Stimulated activated CD4-positive, alpha-beta T cell treated with anti-CD3 and anti-CD28 coated beads, Interleukin-2, amount 100 ng/mL, for 24 hours (primary cell): ENCODE results near the gene MYPN.
A peak's percentile ranks its signal among the peaks of the same experiment; 100 is the strongest.
"Not testable (repeated sequence)": the region's sequence is repeated elsewhere in the genome, so short reads cannot be mapped to it uniquely, and the experiment has no call there.

ENCODE experiments used
- DNase-seq, 2 donors: peaks; one replicate each; pipeline ENCODE4 v3.0.0-alpha.2; 2020

Gene MYPN

DNA sequence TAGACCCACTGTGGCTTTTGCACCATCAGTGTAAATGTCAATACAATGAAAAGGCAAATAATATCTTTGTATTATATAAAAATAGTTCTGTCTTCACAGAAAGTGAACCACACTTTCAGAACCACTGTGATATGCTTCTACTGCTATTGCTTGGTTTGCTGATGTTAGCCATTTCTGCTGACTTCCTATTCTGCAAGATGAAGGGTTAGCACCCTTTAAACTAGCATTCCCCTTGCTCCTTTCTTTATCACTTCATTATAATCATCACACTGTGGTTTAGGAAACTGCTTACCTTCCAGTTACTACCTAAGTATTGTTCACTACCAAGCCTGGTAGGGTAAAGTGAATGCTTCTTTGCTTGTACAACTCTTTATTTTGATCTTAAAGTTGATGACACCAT lies 29.2 kb downstream of the MYPN start:
- DNase-seq = no peak

DNA sequence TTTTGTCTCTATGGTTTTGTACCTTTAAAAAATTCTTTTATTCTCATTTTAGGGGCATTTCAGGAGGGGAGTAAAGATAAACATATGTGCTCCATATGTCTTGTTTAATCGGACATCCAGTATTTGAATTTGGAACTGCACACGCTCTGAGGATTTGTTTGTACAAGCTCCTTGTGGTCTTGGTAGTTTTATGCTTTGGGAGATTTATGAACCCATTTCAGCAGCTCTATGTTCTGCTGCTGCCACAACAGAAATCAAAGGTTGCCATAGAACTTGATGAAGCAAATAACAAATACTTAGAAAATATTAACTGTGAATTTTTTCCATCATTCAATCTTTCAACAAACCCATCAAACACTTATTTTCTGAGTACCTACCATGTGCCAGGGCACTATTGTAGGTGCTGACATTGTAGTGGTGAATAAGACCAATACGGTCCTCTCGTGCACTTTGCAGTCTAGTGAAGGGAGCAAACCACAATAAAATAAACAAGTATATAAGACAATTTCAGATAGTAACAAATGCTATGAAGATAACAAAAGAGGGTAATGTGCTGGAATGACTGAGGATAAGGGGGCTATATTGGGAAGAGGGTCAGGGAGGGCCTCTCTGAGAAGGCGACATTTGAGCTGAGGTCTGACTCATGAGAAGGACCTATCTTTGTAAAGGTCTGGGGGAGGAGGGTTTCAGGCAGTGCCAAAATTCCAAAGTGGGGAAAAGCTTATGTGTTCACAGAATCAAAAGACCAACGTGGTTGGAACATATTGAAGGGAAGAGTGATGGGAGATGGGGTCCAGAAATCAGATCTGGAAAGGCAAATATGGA lies 30.4 kb downstream of the MYPN start:
- DNase-seq = no peak

DNA sequence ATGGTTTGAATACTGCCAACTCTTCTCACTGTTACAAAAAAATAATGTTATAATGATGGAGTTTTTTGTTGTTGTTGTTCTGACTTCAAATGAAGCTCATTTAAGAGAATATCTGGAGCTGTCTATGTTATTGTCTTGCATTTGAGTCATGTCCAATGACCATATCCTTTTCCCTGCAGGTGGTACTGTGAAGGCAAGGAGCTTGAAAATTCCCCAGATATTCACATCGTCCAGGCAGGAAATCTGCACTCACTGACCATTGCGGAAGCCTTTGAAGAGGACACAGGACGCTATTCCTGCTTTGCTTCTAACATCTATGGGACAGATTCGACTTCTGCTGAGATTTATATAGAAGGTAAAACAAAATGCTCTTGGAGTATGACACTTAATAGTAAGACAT lies 33.5 kb downstream of the MYPN start:
- DNase-seq = no peak

DNA sequence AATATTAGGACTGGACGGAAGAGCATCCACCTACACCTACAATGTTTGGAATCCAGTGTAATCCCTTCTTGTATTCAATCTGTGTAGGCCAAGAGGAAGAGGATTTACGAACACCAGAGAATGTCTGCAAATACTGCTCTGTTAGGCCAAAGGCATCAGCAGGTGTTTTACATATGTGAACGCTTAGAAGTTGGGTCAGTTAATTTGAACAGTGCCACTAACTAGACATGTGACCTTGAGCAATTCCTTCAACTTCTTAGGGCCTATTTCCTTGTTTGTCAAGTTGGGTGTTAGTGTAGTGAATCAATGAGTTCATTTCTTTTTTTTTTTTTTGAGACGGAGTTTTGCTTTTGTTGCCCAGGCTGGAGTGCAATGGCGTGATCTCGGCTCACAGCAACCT lies 35.4 kb downstream of the MYPN start:
- DNase-seq = no peak

DNA sequence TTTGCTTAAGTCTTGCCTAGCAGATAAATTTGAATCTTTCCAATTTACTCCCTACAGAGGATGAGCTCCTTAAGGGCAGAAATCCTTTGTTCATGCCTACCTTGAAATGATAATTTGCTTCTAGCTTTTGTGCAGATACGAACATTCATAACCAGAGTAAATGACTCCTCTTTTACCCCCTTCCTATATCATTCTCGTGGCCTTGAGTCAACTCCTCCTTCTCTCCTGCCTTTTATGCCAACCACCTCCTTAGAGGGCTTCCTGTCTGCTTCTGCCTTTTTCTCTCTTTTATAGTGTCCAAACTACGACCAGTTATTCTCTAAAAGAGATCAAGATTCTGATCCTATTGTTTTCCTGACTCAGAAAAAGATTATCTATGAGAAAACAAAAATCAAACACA lies 36.4 kb downstream of the MYPN start:
- no peak for DNase-seq

DNA sequence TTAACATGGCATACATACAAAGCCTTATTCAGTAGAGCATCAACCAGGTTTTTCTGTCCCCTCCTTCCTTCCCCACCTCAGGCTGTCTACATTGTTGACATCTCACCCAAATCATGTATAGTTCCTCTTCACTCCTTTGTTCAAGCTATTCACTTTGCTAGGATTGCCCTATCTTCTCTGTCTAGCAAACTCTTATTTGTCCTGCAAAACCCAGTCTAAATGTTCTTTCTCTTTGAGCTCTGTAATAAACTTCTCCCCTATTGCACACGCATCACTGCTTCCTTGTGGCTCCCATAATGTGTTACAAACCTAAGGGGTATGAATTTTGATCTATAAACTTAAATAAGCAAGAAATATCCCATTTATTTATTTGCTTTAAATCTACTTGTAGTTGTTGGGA lies 36.8 kb downstream of the MYPN start:
- no peak for DNase-seq

DNA sequence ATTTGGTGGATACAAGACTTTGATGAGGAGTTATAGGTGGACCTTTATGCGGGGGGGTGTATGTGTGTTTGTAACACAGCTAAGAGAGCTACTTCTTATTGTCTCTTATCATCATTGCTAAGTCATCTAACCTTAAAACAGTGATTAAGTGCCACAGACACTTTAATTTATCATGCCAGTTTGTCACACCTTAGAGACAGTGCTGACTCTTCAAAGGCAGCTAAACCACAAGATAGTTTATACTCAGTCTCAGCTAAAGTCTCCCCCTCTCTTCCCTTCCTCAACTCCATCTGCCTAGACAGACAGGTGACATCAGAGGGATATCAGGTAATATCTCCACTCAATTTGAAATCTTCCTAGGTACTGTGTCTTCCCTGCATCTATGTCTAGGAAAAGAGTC lies 42.2 kb downstream of the MYPN start:
- DNase-seq = no peak

DNA sequence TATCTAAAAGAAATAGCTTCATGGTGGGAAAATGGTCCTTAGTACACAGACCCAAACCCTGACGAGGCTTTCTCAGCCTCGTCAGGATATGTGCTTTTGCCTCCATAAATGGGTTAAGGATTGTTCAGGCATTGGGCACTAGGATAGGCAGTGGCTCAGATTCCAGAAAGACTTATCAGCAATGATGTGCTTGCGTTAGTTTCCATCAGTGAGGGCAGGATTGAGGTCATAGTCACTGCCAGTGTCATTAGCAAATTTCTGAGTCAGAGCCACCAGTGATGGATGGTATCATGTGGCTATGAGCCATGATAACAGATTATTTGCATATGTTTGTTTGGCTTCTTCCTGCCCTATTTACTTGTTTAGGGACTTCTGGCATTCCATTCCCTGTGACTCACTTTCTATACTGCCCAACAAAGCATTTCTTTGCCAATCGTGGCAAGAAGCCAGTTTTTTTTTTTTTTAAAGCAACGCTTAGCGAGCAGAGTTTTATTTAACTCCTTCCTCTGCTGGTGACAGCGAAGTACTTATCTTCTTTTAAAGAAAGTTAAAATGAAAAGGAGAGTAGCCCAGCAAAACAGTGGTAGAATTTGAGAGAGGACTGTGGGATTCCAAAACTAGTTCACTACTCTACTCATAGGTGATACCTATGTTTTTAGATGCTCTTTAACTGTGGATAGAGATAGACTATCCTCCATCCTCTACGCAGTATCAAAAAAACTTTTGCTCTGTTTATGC lies 44.4 kb downstream of the MYPN start:
- DNase-seq = no peak

DNA sequence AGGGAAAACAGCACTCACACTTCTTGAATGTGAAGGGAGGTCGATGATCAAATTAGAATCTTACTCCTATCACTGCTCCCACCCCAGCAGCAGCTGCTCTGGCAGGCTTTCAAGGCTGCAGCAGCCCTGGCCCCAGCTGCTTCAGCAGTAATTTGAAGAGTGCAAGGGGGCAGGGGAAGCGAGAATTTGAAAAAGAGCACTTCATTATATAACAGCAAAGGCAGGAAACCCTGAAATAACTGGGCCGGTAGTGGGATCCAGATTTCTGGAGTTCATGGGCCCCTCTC lies 44.9 kb downstream of the MYPN start:
- DNase-seq = no peak

DNA sequence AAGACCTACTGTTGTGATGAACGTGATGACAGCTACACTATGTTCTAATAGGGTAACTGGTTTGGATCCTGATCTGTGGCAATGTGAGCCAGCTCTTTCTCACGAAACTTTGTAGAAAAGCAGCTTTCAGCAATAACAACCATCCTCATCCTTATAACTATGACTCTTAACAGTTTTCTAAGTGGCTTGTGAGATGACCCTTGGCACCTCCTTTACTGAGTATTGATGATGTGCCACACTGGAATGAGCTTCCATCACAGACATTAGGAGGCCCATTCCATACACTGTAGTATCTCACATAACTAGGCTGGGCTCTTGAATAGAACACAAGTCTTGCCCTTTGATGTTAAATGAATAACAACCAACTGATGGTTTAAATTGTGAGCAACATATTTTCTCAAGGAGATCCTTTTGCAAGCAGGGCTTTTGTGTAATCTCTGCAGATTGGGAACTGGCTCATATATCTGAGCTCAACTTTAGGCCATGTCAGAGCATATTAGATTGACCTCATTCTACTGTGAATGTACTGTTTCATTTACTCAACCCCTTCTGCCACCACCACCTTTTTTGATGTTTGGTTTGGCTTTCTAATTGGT lies 46.4 kb downstream of the MYPN start:
- no peak for DNase-seq

DNA sequence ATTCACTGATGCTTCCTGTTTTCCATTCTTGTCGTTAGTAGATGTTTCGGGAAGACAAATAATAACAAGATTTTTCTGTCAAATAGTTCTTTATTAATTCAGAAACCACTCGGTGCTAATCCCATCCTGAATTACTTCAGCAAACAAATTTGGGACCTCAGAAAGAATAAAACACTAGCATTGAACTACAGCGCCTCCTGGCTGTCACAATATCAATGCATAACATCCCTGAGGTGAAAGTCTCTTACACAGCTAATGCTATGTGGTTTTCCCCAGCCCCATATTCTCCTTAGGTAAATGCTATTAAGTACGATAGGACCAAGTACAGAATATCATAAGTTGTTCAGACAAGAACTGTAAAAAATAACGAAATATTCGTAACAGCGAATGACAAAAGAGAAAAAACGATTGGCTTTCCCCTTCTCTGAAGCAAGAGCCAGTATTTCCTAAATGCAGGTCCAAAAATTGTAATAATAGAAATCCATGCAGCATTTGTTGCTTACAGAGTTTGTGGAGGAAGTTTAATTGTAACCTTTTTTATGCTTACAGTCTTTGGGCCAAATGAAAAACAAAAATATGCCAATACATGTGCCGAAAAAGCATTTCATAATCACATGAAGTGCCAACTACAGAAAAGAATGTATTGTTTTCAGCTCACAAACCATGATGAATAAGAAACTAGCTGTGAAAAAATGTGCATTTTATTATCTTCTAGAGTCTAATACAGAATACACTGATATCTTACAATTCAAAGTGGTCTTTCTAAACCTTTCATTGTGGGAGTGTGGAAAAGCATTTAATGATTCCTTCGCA lies 47.3 kb downstream of the MYPN start:
- DNase-seq = peak; percentile 56 to 69

DNA sequence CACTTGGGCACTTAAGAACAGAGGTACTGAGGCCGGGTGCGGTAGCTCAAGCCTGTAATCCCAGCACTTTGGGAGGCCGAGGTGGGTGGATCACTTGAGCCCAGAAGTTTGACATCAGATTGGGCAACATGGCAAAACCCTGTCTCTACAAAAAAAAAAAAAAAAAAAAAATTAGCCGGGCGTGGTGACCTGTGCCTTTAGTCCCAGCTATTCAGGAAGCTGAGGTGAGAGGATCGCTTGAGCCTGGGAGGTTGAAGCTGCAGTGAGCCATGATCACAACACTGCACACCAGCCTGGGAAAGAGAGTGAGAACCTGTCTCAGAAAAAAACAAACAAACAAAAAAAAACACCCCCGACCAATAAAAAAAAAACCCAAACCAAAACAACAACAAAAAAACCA lies 48.2 kb downstream of the MYPN start:
- not testable (repeated sequence) for DNase-seq

DNA sequence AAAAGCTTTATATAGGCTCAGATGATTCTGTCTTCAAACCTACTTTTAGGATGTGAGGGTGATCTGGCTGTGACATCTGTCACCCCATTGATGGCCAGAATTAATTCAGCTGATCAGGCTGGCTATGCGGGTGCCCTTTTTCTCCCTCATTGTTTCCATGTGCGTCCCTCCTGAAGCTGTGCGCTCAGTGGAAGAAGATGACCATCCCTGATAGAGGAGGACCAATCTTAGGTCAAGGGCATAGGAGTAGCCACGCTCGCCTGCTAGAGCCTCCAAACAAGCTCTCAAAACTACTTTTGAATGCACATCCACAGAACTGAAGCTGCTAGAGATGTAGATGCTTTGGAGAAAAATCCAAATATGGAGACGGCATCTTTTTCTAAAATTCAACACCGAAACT lies 48.7 kb downstream of the MYPN start:
- no peak for DNase-seq

DNA sequence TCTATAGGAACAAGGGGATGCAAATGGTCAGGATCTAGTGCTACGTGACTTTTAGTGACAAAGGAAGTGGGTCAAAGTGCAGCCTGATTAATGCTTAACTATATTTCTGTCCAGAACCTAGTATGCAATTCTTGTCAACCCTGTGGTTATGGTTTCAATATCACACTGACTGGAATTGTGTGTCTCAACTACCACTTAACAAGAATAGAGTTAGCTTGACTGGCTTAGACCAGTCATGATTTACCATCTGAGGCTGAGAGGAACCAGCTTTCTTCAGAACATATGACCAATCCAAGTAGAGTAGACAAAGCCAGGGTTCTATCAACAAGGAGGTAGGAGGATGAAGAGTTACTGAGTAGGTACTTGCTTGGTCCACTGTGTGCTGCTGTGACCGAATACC lies 54.4 kb downstream of the MYPN start:
- DNase-seq = no peak

DNA sequence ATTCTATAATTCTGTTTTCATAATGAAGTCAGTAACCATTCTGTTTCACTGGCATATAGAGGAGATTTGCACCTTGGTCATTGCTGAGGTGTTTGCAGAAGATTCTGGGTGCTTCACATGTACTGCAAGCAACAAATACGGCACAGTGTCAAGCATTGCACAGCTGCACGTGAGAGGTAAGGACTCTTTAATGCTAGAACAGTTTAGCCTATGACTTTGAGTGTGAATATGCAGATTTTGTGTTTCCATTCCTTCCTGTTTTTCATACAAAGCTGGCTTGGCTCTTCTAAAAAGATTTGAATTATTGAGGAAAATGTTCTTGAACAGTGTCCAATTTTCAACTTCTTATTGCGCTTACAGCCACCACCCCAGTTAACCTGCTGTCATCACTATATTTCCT lies 56.4 kb downstream of the MYPN start:
- no peak for DNase-seq

DNA sequence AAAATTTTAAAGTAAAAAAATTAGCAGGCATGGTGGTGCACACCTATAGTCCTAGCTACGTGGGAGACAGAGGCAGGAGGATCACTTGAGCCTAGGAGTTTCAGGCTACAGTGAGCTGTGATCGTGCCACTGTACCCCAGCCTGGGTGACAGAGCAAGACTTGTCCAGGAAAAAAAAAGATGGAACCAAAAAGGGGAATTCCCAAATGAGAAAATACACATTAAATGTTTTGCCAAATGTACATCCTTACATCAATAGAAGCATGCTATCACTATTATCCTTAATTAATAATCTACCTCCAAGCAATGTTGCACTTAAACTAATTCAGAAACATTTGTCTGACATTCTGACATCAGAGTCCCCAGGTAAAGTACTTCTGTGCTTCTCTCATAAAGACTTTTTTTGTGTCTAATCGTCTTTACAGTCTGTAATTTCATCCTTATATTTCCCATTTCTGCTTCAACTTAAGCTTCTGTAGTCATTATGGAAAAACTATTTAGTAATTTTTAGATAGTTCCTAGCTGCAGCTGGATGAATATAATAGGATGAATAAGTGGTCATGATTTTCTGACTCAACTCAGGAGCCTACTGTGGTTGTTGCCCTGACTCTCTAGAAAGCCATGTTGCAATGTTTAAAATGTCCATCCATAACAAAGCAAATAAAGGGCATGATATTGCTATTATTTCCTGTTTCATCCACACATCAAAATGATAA lies 57.7 kb downstream of the MYPN start:
- no peak for DNase-seq

DNA sequence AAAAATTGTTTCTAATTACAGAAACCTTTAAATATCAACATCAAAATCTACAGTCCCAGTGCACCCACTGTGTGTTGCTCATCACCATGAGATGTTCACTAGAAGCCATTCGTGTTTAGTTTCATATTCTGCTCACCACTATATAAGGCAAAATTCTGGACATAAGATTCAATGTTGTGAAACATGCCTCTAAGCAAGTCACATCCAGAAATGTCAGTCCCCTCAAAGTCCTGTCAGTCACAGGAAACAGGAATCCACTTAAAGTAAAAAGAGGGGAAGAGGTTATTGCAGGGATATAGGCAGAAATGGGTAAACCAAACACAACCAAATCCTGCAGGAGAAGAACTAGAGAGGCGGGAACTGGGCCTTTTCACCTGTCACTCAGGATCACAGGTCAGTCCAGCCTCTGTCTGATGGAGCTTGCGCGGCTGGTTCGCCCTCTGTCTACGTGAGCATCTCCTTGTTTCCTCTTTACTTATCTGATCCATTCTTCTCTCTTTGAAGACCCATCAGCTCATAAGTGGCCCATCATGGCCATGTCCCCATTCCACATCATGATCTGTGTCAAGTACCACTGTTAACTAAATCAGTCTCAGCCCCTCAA lies 58.4 kb downstream of the MYPN start:
- DNase-seq = no peak

DNA sequence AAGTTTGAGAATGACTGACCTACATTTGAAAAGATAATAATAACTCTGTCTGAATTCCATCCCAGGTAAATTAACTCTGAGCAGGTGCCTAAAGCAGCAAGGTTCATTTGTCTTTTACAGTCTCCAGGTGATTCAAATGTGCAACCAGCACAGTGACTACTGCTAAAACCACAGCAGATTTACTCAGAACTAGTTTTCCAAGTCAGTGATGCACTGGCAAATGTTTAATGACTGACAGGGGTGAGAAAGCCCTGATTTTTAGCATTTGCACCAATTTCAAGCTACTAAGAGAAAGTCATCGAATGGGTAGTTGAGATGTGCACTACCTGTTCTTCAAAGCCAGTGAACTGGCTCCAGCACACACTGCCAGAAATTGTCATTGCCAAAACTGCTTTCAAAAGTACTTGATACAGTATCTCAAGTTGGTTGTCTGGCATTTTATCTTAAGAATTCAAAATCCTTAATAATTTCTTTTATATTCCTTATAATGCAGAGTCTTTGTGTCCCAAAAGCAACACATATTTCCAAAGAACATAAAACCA lies 62.3 kb downstream of the MYPN start:
- no peak for DNase-seq

DNA sequence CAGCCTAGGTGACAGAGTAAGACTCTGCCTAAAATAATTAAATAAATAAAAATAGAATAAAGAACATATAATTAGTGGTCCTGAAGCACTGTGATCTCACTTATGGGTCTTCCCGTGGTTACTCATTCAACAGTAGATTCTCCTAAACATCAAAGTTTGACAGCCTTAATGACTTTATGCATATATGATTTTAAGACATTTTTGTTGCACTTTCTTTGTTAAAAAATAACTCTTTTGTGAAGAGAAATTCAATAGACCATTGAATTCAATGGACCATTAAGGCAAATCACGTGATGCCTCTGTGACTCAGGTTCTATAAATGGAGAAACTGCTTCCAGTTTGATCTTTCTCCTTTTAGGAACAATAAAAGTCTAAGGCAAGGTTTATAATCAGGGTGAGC lies 63.0 kb downstream of the MYPN start:
- no peak for DNase-seq

DNA sequence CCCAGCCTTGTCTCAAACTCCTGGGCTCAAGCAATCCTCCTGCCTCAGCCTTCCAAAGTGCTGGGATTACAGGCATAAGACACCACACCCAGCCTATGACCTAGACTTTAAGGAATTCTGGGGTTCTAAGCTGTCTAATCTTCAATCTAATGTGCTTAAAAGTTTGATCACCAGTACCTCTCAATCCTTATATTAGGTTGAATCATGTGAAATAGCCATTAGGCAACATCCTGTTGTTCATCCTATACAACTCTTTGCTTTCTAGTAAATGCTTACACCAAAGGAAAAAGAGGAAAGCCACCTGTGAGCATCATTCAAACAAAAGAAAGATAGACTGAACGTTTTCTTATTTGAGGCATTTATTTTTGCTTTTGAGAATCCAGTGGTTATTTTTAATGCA lies 66.7 kb downstream of the MYPN start:
- no peak for DNase-seq

DNA sequence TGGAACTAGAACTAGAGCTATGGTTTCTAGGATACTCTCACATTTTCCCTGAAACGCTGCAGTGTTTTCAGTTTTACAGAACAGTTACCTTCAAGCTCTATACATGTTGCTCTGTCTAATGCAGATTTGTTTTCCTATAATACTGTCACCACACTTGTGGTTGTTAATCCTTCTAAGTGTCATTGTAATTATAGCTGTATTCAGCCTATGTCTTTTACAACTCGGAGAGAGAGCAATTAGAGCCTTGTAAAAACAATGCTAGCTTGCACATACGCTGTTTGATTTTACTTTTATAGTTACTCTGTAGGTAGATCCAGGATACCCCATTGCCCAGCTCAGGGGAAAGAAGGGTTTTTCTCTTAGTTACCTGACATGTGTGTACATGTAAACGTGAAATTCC lies 67.5 kb downstream of the MYPN start:
- no peak for DNase-seq

DNA sequence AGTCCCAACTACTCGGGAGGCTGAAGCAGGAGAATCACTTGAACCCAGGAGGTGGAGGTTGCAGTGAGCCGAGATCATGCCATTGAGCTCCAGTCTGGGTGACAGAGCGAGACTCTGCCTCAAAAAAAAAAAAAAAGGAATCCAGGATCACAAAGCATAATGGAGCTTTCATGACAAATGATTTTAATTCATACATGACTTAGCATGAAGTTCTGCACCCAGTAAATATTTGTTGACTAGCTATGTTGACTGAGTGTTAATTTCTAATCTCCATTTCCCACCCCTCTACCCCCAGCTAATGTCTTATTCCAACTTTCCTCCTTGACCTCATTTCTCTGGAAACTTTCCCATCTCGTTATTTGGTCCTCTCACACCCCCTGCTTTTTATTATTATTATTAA lies 69.3 kb downstream of the MYPN start:
- DNase-seq = no peak
